T-helper 17 cell (primary cell): ENCODE measurements around the gene MYH9. TPM values are rescaled to one million over a fixed set of nuclear protein-coding genes. Genes with fewer than 3 reads are reported as not detected.
A peak's percentile ranks its signal among the peaks of the same experiment; 100 is the strongest.

ENCODE experiments used
- ATAC-seq: fragments of 150-1000 bp; cut with Tn5 transposase; 2 replicates; pipeline ENCODE4 v1.10.0; 2021; ENCODE audit warnings: mild to moderate bottlenecking, moderate library complexity
- DNase-seq, 3 donors: peaks; one replicate each; pipeline versions ENCODE4 v3.0.0 to v3.0.0-alpha.2; 2020 to 2021
- H3K9me3 ChIP-seq: one replicate; pipeline ENCODE4 v1.7.0; 2013; ENCODE audit warnings: low read length, mild to moderate bottlenecking; ENCODE audit not compliant: control insufficient read depth, poor library complexity, severe bottlenecking
- H3K27ac Mint-ChIP-seq: one replicate; pipeline ENCODE4 v1.8.0; 2022; ENCODE audit warnings: mild to moderate bottlenecking, moderate library complexity, mixed read lengths
- H3K27me3 Mint-ChIP-seq: one replicate; pipeline ENCODE4 v1.8.0; 2022; ENCODE audit warnings: mixed read lengths
- H3K36me3 Mint-ChIP-seq: one replicate; pipeline ENCODE4 v1.8.0; 2022; ENCODE audit warnings: low read depth, mixed read lengths
- H3K4me1 Mint-ChIP-seq: one replicate; pipeline ENCODE4 v1.8.0; 2022; ENCODE audit warnings: mild to moderate bottlenecking, mixed read lengths
- H3K4me3 Mint-ChIP-seq: one replicate; pipeline ENCODE4 v1.8.0; 2022; ENCODE audit warnings: mild to moderate bottlenecking, moderate library complexity, mixed read lengths
- total RNA-seq, 4 donors: library from RNA in 2 of 4; stranded (reverse) in 2 of 4; gene quantifications; one replicate each; pipeline ENCODE4 v1.2.3 and lab custom pipeline; 2022 to 2026

Gene MYH9
- total RNA-seq, 2 donors from 2014 or later, result 1,038 to 1,220 TPM

DNA sequence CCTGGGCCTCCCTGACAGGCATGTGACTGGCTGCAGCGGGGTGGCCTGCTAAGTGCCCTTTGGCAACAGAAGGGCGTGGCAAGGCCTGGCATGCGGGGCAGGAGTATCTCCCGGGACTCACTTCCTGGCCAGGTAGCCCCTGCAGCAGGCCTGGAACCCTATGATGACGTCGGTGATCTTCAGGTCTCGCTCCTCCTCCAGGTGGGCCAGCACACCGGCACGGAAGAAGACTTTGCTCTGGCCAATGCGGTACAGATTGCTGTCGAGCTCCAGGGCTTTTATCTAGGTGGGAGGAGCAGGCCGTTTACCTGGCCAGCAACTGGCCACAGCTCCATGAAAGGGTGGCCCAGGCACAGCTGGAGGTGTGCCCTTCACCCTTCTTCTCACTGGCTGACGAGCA is 83.9 kb downstream of the MYH9 start:
- ATAC-seq (no peak), DNase-seq (no peak)
- Mint-ChIP-seq H3K4me1 (peaks cover 17% of the 10 kb centered on the region), H3K4me3 (no peak overlapping the region), H3K36me3 (peaks cover 5% of the 10 kb centered on the region), H3K27me3 (no peaks in the 10 kb centered on the region), H3K27ac (no peak overlapping the region)
- no peaks in the 10 kb centered on the region for H3K9me3 ChIP-seq

DNA sequence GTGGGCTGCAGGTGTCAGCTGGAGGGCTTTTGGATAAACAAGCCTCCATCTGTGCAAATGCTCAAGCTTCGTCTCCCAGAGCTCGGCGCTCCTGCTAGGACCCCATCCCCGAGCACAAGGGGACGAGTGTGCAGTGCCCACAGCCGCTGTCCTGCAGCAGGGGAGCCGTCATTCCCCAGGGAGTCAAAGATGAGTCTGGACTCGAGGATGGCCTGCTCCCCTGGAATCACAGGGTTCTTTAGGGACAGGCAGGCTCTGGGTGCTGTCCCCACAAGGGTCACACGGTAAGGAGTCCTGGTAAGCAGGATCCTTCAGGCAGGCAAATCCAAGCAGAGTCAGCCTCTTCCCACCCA is 84.7 kb downstream of the MYH9 start:
- ATAC-seq, result no peak
- Mint-ChIP-seq H3K27ac (no peak overlapping the region), H3K4me3 (peak overlapping the region; percentile 71), H3K36me3 (peaks cover 5% of the 10 kb centered on the region), H3K4me1 (peaks cover 13% of the 10 kb centered on the region), H3K27me3 (no peaks in the 10 kb centered on the region)
- no peak for DNase-seq
- no peaks in the 10 kb centered on the region for H3K9me3 ChIP-seq

DNA sequence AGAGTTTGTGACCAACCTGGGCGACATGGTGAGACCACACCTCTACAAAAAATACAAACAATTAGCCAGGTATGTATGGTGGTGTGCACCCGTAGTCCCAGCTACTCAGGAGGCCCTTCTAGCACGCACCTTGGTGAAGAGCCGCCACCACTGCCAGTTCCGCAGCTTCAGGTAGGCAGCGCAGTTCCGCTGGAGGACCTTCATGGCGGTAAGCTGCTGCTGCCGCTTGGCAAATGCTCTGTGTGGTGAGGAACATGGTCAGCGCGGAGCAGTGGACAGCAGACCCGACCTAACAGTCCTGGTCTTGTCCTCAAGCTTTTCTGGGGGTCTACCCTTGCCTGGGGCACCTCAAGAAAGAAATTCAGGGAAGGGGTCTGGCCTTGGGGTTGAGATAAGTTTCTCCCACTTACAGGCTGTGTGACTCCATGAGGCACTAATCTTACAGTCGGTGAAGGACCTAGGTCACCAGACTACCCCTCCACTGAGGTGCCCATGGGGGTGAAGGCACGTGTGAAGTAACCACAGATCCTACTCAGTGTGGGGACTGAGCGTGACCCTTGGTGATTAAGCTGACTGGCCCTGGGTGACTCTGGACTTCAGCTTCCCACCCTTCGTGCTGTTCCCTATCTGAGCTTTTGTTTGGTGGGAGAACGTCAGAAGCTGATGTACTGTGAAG is 85.2 kb downstream of the MYH9 start:
- Mint-ChIP-seq H3K27me3 (no peaks in the 10 kb centered on the region), H3K36me3 (peaks cover 5% of the 10 kb centered on the region), H3K27ac (no peak overlapping the region), H3K4me1 (peaks cover 13% of the 10 kb centered on the region), H3K4me3 (peak overlapping the region; percentile 71)
- ATAC-seq (no peak), DNase-seq (no peak)
- H3K9me3 ChIP-seq, result no peaks in the 10 kb centered on the region

DNA sequence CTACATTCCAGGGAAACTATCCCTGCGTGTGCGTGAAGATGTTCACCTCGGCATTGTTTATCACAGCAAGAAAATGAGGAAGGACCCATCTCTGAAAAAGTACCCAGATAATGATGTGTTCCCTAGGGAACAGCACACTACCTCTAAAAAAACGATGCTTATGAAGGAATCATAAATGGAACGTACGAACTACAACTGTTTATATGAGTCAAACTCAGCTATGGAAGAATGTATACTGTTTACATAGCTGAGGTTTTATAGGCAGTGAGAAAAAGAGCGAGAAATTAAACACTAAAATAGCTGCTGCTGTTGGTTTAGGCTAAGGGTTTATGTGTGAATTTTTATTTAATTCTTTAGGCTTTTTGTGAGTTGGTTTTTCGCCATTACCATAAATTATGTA is 85.9 kb downstream of the MYH9 start:
- peak overlapping the region; percentile 31 for H3K4me3 Mint-ChIP-seq
- no peaks in the 10 kb centered on the region for H3K27me3 Mint-ChIP-seq
- peaks cover 17% of the 10 kb centered on the region for H3K4me1 Mint-ChIP-seq
- H3K36me3 Mint-ChIP-seq, result peaks cover 7% of the 10 kb centered on the region
- DNase-seq, result no peak
- peak overlapping the region; percentile 92 for H3K27ac Mint-ChIP-seq
- no peak for ATAC-seq
- no peaks in the 10 kb centered on the region for H3K9me3 ChIP-seq

DNA sequence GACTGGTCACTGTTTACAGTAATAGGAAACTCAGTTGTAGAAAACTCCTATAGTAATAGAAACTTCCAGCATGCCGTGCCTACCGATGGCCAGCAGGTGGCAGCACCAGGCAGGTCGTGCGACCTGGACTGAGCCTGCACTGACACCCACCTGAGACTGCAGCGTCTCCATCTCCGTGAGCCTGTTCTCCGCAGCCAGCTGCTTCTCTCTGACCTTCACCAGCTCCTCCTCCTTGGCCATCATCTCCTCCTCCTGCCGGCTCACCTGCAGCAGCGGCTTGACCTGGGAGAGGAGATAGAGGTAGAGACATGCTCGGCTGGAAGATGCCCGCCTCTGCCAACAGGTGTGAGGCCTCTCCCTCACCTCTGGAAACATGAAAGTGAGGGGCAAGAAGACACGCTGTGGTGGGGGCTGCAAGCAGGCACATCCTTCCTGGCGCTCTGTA is 86.4 kb downstream of the MYH9 start:
- DNase-seq (peak; percentile 67 to 82 (median 68)), ATAC-seq (peak; percentile 89)
- peak overlapping the region; percentile 92 for H3K27ac Mint-ChIP-seq
- H3K27me3 Mint-ChIP-seq, result no peaks in the 10 kb centered on the region
- H3K9me3 ChIP-seq, result no peaks in the 10 kb centered on the region
- peaks cover 17% of the 10 kb centered on the region for H3K4me1 Mint-ChIP-seq
- H3K36me3 Mint-ChIP-seq, result peaks cover 7% of the 10 kb centered on the region
- peak overlapping the region; percentile 31 for H3K4me3 Mint-ChIP-seq

DNA sequence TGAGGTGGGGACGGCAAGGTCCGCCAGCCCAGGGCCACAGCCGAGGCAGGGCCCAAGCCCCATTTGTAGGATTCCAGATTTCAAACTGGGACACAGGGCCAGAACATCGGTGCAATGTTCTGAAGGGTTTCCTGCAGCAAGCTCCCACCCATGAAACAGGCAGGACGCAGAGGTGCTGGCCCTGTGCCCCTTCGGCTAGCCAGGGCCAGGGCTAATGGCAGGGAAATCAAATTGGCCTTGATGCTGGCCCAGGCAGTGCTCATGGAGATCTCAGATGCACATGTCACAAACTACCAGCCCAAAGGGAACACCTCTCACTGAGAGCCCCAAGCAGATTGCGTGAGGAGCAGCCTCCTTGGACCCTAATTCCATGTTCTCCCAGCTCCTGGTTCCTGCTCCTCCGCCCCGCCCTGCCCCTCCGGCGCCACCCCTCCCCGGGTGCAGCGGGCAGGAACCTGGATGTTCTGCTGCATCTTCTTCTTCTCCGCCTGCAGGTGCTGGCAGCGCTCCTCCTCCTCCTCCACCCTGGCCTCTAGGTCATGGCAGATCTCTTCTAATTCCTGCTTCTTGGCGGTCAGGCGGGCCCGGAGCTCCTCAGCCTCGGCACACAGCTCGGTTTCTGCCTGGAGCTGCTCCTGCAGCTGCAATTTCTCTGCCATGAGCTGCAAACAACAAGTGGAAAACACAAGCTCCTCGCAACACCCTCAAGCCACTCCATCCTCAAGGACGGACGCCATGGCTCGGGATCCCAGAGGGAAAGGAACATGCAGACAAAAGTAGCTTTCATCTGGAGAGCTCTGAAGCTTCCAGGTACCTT is 87.2 kb downstream of the MYH9 start:
- H3K4me3 Mint-ChIP-seq, result no peak overlapping the region
- H3K27ac Mint-ChIP-seq, result peak overlapping the region; percentile 92
- H3K9me3 ChIP-seq, result no peaks in the 10 kb centered on the region
- ATAC-seq (no peak), DNase-seq (no peak)
- no peaks in the 10 kb centered on the region for H3K27me3 Mint-ChIP-seq
- H3K4me1 Mint-ChIP-seq, result peaks cover 20% of the 10 kb centered on the region
- peaks cover 10% of the 10 kb centered on the region for H3K36me3 Mint-ChIP-seq

DNA sequence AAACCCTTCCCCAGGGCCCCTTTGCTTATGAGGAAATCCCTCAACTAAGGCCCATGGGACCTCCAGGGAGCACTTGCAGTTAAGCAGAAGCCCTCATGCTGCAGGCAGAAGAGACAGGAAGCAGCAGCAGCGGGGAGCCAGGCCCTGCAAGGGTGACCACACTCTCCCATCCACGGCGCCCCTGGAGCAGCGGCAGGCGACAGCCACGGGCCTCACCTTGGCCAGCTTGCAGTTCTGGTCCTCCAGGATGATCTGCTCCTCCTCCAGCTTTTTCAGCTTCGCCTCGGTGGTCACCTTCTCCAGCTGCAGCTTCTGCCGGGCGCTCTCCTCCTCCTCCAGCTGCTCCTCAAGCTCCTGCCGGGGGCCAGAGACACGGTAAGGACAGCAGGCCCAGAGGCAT is 87.9 kb downstream of the MYH9 start:
- peaks cover 10% of the 10 kb centered on the region for H3K36me3 Mint-ChIP-seq
- H3K4me3 Mint-ChIP-seq, result no peak overlapping the region
- DNase-seq (no peak), ATAC-seq (no peak)
- H3K27ac Mint-ChIP-seq, result peak overlapping the region; percentile 16
- H3K27me3 Mint-ChIP-seq, result no peaks in the 10 kb centered on the region
- H3K4me1 Mint-ChIP-seq, result peaks cover 23% of the 10 kb centered on the region
- no peaks in the 10 kb centered on the region for H3K9me3 ChIP-seq

DNA sequence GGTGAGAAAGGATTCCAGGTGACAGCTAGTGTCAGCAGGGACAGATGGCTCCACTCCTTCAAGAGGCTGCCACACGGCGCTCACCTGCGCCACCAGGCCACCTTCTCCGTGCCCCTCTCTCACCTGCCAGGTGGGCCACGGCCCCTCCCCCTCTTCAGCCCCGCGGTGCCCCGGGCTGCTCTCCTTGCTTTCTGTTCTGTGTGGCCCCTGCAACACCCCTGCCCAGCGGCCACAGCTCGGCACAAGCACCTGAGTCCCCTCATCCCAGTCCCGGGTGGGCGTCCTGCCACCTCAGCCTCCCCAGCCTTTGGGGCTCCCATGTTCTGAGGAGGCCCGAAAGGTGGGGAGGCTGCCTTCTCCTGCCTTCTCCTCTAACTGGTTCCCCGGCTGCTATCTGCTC is 88.5 kb downstream of the MYH9 start:
- peaks cover 26% of the 10 kb centered on the region for H3K4me1 Mint-ChIP-seq
- peak overlapping the region; percentile 16 for H3K27ac Mint-ChIP-seq
- no peak for DNase-seq
- peak overlapping the region; percentile 47 for H3K4me3 Mint-ChIP-seq
- no peak for ATAC-seq
- no peaks in the 10 kb centered on the region for H3K9me3 ChIP-seq
- H3K27me3 Mint-ChIP-seq, result no peaks in the 10 kb centered on the region
- peaks cover 10% of the 10 kb centered on the region for H3K36me3 Mint-ChIP-seq

DNA sequence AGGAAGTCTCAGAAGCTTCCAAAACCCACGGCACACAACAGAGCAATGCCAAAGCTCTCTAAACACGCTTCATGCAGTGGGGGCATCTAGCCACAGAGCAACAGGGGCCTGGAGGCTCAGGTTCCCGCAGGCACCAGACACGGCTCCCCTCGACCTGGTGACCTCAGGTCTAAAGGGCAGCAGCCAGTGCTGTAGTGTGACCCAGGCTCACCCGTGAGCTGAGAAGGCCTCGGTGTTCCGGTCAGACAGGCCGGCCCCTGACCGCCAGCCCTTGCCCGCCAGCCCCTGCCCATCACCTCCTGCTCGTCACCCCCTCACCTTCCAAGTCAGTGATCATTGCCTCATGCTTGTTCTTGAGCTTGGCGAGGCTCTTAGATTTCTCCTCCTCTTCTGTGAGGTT is 89.2 kb downstream of the MYH9 start:
- ATAC-seq, result no peak
- H3K9me3 ChIP-seq, result no peaks in the 10 kb centered on the region
- Mint-ChIP-seq H3K27me3 (no peaks in the 10 kb centered on the region), H3K4me3 (no peak overlapping the region), H3K36me3 (peaks cover 7% of the 10 kb centered on the region), H3K27ac (peak overlapping the region; percentile 43), H3K4me1 (peaks cover 27% of the 10 kb centered on the region)
- no peak for DNase-seq

DNA sequence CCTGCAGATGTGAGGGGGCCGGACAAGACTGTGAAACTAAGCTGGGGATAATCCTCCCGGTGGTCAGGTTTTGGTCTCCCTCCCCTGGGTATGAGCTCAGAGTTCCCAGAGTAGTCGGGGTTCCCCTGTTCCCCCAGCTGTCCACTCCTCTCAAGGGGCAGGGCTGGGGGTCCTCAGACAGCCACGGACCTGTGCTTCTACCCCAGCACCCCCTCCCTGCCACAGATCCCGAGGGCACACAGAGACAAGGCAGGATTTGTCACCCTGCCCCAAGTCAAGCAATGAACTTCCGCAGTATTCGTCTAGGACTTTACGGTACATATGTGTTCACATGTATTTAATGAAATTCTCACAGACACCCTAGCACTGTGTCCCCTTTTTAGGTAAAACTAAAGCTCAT is 89.6 kb downstream of the MYH9 start:
- DNase-seq, result no peak
- H3K9me3 ChIP-seq, result no peaks in the 10 kb centered on the region
- H3K4me3 Mint-ChIP-seq, result no peak overlapping the region
- peaks cover 7% of the 10 kb centered on the region for H3K36me3 Mint-ChIP-seq
- ATAC-seq, result no peak
- H3K27ac Mint-ChIP-seq, result peak overlapping the region; percentile 43
- peaks cover 29% of the 10 kb centered on the region for H3K4me1 Mint-ChIP-seq
- H3K27me3 Mint-ChIP-seq, result no peaks in the 10 kb centered on the region

DNA sequence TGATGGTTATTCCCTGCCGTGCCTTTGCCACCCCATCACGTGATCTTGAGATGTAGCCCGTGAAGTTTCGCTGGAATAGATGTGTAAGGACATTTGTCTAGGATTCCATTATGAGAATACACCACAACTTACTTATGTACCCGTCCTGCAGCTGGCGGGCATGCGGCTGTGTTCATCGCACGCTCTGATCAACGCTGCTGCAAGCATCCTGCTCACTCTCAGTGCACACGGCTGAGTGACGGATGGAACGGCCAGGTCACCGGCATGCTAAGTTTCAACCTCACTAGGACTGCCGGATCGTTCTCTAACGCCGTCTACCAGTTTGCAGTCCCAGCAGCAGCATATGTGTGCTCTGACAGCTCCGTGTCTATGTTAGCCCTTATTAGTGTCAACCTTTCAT is 90.2 kb downstream of the MYH9 start:
- no peaks in the 10 kb centered on the region for H3K9me3 ChIP-seq
- ATAC-seq, result no peak
- DNase-seq, result no peak
- Mint-ChIP-seq H3K4me1 (peaks cover 33% of the 10 kb centered on the region), H3K36me3 (peaks cover 7% of the 10 kb centered on the region), H3K4me3 (no peak overlapping the region), H3K27ac (peak overlapping the region; percentile 90), H3K27me3 (no peaks in the 10 kb centered on the region)

DNA sequence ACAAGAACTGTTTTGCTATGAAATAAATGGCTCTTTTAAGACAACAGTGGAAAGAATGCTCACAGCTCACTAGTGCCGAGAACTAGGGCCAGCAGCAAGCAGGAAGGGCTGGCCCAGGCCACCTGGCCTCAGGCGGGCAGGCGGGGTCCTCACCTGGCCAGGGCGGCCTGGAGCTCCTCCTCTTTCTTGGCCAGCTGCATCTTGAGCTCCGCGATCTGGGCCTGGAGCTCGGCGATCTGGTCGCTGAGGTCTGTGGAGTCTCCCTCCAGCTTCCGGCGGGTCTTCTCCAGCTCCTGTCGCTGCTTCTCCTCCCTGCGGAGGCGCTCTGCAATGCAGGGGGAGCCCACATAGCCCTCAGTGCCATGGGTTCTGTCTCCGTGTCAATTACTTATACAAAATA is 91.1 kb downstream of the MYH9 start:
- peaks cover 7% of the 10 kb centered on the region for H3K36me3 Mint-ChIP-seq
- H3K4me1 Mint-ChIP-seq, result peaks cover 38% of the 10 kb centered on the region
- no peak overlapping the region for H3K4me3 Mint-ChIP-seq

DNA sequence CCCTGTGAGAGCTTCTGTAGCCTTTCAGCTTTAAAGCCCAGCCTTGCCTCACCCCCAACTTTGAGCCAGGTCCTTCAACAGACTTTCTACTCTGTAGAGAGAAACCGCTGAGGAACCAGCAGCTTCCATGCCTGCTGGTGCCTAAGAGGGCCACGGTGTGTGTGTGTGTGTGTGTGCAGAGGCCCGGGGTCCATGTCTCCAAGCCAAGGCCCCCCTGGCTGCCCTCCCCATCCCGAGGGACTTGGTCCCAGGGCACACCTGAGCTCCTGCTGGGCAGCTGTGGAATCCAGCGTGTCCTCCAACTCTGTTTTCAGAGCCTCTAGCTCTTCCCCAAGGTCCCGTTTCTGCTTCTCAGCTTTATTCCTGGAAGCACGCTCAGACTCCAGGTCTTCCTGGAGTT is 92.5 kb downstream of the MYH9 start:
- no peaks in the 10 kb centered on the region for H3K9me3 ChIP-seq
- Mint-ChIP-seq H3K27ac (peak overlapping the region; percentile 53), H3K27me3 (no peaks in the 10 kb centered on the region), H3K4me1 (peaks cover 31% of the 10 kb centered on the region), H3K4me3 (peak overlapping the region; percentile 15), H3K36me3 (peaks cover 5% of the 10 kb centered on the region)
- ATAC-seq (no peak), DNase-seq (no peak)

More for the DNA sequence above, 91.1 kb downstream of the MYH9 start:
- H3K27me3 Mint-ChIP-seq, result no peaks in the 10 kb centered on the region
- ATAC-seq, result no peak
- H3K27ac Mint-ChIP-seq, result peak overlapping the region; percentile 90
- no peak for DNase-seq
- no peaks in the 10 kb centered on the region for H3K9me3 ChIP-seq

DNA sequence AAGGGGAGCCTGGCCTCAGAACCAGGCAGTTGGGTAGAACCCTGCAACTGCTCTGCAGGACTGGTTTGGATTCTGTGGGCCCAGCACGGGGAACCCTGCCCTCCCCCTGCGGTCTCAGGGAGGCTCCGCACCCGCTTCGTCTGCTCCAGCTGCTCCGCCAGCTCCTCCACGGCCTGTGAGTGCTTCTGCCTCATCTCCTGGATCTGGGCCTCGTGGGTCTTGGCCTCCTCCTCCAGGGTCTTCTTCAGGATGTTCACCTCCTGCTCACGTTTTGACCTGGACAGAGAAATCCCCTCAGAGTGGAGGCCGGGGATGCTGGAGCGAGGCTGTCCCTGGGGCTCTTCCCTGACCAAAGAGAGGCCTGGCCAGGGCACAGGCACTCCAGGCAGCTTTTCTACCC is 93.0 kb downstream of the MYH9 start:
- Mint-ChIP-seq H3K4me3 (peak overlapping the region; percentile 28), H3K27me3 (no peaks in the 10 kb centered on the region), H3K4me1 (peaks cover 33% of the 10 kb centered on the region), H3K27ac (peak overlapping the region; percentile 49), H3K36me3 (peaks cover 7% of the 10 kb centered on the region)
- no peaks in the 10 kb centered on the region for H3K9me3 ChIP-seq
- DNase-seq (no peak), ATAC-seq (no peak)
